ENCODE measurements around the gene SYT7.
A peak's percentile ranks its signal among the peaks of the same experiment; 100 is the strongest.
"Not testable (repeated sequence)": the region's sequence is repeated elsewhere in the genome, so short reads cannot be mapped to it uniquely, and the experiment has no call there.

Gene SYT7, protein sequence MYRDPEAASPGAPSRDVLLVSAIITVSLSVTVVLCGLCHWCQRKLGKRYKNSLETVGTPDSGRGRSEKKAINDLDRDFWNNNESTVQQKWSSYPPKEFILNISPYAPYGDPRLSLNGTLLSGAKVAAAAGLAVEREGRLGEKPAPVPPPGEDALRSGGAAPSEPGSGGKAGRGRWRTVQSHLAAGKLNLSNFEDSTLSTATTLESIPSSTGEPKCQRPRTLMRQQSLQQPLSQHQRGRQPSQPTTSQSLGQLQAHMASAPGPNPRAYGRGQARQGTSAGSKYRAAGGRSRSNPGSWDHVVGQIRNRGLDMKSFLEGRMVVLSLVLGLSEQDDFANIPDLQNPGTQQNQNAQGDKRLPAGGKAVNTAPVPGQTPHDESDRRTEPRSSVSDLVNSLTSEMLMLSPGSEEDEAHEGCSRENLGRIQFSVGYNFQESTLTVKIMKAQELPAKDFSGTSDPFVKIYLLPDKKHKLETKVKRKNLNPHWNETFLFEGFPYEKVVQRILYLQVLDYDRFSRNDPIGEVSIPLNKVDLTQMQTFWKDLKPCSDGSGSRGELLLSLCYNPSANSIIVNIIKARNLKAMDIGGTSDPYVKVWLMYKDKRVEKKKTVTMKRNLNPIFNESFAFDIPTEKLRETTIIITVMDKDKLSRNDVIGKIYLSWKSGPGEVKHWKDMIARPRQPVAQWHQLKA

DNA sequence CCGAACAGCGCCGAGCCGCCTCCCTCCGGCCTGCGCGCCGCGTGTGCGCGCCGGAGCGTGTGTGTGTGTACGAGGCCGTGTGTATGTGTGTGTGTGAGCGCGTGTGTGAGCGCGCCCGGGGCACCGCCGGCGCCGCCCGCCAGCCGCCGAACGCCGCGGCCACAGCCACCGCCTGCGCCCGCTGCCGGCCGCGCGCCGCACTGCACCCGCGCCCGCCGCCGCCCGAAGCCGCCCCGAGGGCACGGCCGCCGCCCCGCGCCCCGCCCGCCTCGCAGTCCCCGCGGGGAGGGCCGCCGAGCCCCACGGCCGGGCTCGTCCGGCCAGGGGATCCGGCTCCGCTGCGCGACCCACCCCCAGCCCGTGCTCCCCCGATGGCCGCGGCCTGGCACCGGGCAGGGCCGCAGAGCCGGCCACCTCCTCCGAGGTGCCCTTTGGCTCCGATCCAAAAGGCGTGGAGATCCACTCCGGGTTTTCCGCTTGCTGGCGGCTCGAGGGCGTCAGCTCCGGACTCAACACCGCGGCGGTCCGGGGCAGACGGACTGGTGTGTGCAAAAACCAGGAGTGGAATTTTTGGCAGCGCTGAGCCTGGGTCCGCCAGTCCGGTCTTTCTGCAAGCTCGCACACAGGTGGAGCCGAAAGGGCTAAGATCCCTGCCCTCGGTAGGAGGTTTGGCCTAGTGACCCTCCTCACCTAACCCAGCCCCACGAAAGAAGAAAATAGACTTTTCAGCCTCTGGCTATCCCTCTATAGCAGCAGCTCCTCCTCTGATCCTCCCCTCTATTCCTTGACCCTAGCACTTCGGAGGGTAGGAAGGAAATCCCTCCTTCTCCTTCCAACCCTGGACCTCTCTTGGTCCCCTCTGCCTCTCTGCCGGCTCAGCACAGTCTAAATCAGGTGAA lies at the start of gene SYT7:
Gene SYT7 (minus strand): TSS at position 47 of the 899 bp plus-strand sequence. CDS start 256 bp downstream, outside the sequence.
- DNase-seq (ENCODE audit: low read depth): peak; percentile 97

DNA sequence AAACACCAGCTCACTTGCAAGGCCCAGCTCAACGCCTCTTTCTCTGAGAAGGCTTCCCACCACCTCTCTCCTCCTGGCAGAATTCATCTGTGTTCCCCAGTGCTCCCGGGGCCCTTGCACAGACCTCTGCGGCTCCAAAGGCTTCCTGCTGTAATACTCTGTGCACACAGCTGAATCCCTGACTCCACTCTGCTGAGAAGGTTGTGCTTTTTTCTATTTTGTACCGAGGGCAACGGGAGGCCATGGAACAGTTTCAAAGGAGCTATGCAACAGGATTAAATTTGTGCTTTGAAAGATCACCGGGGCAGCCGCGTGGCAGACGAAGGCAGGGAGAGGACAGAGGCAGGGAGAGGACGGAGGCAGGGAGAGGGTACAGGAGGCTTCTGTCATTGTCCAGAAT lies 49.2 kb upstream of the SYT7 start:
- no peak for DNase-seq (ENCODE audit: low read depth)

DNA sequence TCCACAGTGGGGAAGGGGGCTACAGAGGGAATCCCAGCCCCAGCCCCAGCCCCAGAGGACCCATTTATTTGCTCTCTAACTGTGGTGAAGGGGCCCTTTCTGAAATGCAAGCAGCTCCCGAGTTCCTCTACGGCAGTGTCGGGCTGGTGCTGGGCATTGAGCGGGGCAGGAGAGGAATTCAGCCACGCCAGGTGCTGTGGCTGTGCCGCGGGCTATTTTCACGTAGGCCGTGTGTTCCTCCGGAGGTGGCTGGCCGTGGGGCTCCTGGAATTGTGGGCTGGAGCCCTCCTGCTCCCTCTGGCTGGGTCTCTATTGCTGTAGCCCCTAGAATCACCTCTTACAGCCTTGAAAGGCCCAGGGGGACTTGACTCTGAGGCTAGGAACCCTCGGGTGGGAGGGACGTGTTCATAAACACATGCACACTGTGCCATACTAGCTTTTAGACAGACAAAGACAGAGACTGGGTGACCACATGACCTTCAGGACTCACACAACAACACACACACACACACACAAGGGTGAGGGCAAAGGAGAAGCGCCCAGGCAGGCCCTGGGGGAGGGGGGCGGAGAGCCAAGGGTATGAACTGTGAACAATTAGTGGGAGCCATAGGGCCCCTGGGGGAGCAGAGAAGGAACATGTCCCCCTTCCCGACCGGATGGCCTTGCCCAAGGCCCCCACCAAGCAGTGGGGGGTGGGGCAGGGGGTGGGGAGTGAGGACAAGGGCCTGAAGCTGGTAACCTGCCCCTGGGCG lies 48.4 kb upstream of the SYT7 start:
- no peak for DNase-seq (ENCODE audit: low read depth)

DNA sequence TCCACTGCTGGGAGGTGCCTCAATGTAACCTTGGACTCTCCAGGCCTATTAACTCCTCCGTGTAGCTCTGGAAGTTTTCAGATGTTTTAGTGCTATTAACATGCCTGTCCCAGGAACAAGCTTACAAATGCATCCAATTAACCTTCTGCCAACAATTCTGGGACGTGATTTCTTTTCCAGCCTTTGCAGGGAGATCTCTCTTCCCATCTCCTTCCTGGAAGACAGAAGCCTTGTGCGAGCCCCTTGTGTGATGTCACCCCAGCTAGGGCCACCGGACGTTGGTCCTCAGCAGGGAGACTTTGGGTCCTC lies 47.7 kb upstream of the SYT7 start:
- no peak for DNase-seq (ENCODE audit: low read depth)

DNA sequence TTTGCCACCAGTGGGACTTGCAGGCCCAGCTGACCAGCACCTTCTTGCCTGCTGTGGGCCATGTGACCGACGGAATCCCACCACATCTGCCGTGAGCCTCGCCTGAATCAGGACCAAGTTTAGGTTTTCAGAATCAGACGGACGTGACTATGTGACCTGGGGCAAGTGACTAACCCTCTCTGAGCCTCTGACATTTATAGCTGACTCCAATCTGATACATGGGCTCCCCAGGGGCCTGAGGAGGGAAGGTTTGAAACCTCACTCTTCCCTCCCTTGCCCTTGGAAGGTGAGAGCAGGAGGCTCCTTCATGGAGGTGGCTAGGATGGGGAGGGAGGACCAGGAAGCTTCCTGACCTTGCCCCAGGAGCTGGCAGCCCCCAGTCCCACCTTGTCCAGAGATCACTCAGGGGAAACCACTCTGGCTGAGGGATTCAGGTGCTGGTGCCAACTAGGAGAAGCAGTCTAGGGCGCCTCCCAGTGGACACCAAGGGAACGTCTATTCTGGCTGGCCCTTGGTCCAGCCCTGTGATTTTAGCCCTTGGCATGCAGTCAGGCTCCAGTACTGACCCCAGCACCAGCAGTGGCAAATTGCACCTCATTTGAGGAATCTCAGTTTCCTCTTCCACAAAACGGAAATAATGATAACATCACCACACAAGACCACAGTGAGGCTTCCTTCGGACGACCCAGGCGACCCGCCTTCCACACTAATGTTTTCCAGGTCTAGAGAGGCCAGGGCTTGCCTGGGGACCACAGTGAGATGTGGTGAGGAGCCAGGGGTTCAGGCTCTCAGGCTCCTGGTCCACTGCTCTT lies 47.2 kb upstream of the SYT7 start:
- no peak for DNase-seq (ENCODE audit: low read depth)

DNA sequence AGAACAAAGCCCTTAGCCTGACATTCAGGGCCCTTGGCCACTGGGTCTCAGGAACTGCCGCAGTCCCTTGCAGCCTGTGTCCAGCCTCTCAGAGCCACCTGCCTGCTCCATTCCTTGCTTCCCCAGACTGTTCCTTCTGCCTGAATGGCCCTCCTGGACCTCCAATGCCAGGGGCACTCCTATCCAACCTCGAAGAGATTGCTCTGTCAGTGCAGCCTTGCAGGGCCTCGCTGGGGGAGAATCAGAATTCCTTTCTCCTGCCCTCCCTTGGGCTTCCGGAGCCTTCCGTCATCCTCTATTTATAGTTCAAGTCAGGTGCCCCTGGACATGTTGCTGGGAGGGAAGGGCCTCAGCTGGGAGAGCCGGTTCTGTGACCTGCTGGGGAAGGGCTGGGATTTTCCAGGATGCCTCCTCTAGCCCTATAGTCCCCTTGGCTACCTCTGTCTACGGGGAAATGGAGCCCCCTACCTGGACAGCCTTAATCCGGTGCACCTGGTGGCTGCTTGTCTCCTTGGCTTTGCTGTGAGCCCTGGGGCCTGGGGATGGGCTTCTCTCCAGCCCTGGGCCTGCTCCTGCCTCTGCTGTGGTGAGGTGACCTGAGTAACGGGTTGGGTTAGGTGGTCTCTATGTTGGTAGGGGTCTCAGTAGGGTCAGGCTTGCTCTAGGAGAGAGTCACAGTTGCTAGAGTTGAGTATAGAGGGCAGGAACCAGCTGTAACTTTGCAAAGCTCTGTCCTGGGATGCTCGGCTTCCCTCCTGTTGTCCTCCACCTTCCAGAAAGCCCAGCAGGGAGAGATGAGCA lies 45.9 kb upstream of the SYT7 start:
- DNase-seq (ENCODE audit: low read depth): no peak

DNA sequence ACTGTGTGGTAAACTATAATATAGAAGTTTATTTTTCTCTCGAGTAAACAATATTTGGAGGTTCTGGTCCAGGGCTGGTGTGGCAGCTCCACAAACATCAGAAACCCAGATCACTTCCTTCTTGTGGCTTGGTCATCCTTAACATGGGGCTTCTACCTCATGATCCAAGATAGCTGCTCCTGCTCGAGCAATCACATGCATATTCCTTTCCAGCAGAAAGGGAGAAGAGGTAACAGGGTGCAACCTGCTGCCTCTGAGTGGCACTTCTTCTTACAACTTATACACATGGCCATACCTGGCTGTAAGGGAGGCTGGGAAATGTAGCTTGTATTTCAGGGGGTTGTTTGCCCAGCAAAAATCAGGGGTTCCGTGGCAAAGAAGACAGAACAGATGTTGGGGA lies 44.6 kb upstream of the SYT7 start:
- DNase-seq (ENCODE audit: low read depth): no peak

DNA sequence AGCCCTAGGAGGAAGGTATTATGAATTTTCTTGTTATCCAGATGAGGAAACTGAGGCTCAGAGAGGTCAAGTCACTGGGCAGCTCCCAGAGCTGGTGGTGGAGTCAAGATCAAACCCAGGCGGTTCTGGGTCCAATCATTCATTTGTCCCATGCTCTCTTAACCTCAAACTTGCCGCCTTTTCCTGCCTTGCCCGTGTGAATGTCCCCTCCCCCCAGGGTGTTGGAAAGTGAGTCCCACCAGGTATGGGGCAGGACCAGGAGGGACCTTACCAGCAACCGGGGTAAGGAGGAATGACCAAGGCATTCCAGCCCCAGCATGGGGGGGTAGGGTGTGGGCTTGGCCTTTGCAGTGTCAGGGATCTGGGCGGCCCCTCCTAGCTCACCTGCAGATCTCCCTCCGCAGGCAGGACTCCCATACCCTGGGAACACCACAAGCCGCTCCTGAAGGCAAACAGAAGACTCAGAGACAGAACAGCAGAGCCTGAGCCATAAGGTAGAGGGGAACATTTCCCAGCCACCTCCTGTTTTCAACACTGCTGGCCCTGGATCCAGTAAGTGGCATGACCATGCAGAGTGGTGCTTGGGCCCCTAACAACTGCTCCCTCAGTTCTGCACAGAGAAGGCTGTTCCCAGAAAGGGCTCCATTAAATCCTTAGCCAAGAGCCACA lies 41.2 kb upstream of the SYT7 start:
- no peak for DNase-seq (ENCODE audit: low read depth)

DNA sequence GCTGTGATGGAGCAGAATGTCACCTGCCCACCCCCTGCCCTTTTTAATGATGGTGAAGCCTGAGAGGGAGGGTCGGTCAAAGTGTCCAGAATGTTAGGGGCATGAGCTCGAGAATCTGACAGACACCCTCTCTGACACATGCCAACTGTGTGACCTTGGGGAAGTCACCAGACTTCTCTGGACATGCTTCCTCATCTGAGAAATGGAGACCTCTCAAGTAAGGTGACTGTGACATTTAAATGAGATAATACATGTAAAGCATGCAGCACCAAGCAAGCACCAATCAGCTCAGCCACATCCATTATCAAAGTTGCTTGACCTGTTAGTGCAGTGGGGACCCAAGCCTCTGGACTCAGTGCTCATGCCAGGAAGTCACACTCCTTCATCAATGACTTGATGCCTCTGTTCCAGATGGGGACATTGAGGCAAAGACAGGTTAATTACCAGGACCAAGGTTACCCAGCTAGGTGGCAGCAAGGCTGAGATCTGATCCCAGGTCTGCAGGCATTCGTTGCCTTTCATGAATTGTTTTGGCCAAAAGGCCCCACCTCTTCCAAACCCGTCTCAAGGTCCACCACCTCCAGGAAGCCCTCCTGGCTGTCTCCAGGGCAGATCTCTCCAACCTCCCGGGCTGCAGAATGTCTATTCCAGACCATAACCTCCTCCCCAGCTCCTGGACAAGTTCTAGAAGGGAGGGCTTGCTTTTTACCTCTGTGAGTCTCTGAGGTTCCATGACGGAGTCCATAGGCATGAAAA lies 38.8 kb upstream of the SYT7 start:
- DNase-seq (ENCODE audit: low read depth): no peak

DNA sequence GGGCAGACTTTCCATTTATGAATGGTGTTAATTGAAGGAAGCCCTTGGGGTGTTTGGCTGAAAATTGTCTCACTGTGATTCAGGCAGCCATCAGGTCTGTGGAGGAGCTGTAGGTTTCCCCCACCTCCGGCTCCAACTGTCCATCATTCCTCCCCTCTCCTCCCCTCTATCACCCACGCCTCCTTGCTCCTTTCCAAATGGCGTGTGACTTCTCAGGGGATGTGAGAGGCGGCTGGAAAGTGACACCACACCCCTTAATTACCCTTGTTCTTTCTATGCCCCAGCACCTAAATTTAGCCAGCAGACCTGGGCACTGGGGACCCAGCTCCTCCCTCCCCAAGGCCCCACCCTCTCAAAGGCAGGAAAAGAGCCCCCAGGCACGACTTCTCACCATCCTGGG lies 38.1 kb upstream of the SYT7 start:
- no peak for DNase-seq (ENCODE audit: low read depth)

DNA sequence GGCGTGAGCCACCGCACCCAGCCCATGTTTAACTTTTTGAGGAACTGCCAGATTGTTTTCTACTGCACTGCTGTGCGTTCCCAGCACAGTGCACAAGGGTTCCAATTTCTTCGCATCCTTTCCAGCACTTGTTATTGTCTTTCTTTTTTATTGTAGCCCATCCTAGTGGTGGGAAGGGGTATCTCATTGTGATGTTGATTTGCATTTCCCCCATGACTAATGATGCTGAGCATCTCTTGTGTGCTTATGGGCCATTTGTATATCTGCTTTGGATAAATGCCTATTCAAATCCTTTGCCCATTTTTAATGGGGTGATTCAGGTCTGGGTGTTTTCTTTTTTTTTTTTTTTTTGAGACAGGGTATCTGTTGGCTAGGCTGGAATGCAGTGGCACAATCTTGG lies 36.6 kb upstream of the SYT7 start:
- DNase-seq (ENCODE audit: low read depth): no peak

DNA sequence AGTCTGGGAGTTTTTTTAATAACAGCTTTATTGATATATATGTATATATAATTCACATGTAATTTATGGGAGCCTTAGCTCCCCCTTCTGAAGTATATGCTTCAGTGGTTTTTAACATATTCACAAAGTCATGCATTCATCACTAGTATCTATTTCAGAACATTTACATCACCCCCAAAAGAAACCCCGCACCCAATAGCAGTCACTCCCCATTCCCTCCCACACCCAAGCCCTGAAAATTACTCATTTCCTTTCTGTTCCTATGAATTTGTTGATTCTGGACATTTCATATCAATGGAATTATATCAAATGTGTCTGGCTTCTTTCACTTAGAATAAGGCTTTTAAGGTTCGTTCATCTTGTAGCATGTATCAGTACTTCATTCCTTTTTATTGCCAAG lies 35.6 kb upstream of the SYT7 start:
- no peak for DNase-seq (ENCODE audit: low read depth)

DNA sequence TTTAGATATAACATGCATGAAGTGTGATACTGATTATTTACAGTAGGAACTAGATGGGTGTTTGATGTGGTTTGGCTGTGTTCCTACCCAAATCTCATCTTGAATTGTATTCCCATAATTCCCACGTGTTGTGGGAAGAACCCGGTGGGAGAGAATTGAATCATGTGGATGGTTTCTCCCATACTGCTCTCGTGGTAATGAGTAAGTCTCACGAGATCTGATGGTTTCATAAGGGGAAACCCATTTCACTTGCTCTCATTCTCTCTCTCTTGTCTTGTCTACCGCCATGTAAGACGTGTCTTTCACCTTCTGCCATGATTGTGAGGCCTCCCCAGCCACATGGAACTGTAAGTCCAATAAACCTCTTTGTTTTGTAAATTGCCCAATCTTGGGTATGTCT lies 33.9 kb upstream of the SYT7 start:
- not testable (repeated sequence) for DNase-seq (ENCODE audit: low read depth)

DNA sequence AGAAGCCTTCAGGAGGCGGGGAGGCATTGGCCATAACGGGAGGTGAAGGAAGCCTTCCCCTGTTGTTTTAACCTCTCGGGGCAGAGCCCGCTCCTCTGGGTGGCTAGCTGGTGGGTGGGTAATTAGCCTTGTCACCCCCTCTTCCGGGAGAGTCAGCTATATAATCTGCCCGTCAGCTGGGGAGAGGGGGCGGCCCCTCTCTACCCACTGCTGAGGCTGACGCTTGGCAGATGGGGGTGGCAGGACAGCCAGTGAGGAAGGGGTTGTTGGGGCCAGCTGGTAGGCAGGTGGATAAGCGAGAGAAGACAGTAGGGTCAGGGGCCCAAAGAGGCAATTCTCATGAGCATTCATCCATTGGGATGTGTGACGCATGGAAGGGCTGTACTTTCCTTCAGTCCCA lies 33.0 kb upstream of the SYT7 start:
- DNase-seq (ENCODE audit: low read depth): no peak

DNA sequence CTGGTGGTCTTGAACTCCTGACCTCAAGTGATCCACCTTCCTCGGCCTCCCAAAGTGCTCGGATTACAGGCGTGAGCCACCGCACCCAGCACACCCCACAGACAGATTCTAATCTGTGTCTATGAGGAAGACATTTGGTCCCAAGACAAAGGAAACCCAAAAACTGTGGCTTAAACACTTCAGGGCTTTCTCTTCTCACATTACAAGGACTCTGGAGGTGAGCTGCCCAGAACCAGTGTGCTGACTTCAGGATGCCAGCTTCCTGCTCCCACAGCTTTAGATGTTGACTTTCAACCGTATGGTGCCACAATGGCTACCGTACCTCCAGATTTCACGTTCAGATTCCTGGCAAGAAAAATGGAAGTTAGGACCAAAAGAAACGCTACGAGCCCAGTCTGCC lies 32.2 kb upstream of the SYT7 start:
- no peak for DNase-seq (ENCODE audit: low read depth)

DNA sequence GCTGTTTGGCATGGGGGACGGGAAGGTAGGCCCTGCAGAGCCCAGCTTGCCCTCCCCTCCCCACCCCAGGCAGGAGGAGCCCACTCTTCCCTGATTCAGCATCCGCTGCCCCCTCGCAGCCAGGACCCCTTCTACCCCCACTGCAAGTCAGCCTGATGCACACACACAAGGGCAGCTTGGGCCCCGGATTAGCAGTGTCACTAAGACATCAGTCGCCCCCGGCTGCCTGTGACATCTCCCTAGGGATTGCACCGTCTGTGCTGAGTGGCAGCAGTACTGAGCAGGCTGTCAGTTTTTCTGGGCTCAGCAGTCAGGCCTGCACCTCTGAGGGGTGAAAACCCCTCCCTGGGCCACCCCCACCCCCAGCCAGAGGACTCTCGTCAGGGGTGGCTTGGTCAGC lies 30.4 kb upstream of the SYT7 start:
- no peak for DNase-seq (ENCODE audit: low read depth)

DNA sequence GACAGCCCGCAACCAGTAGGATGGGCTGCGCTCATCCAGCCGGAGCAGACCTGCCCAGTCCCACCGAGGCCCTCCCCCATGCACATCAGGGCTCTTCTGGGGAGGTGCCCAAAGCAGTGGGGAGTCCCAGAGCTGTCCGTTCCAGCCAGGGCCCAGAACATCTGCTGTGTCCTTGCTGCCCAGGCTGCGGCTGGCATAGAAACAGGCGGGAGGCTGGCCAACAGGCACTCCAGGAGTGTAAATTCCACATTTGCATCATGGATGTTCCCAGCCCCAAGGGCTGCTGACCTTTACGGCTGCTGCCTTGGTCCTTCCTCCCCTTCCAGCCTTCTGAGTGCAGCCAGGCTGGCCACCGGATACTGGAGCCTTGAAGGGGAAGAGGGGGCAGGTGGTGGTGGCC lies 30.0 kb upstream of the SYT7 start:
- no peak for DNase-seq (ENCODE audit: low read depth)

DNA sequence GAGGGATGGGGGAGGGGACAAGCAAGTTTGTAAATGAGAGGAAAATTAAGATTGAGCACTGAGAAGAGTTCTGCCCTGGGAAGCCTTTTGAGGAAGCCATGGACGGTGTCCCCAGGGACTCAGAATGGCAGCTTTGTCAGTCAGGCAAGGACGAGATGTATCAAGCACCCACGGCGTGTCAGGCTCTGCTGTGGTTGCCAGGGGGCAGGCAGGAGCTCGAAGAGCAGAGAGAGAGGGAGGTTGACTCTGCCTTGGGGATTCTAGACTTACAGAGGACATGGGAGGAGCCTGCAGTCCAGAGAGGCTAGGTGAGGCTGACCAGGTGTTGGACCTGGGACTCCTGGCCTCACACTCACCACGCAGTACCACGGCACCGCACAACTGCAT lies 29.1 kb upstream of the SYT7 start:
- DNase-seq (ENCODE audit: low read depth): no peak
